ENCODE data around the gene NPR2. TPM values are rescaled to one million over a fixed set of nuclear protein-coding genes. Genes with fewer than 3 reads are reported as not detected.

NPR2 gene
- polyA plus RNA-seq, 1 of the 3 experiments (the other 2 are of a cell fraction): 13.5 TPM

DNA sequence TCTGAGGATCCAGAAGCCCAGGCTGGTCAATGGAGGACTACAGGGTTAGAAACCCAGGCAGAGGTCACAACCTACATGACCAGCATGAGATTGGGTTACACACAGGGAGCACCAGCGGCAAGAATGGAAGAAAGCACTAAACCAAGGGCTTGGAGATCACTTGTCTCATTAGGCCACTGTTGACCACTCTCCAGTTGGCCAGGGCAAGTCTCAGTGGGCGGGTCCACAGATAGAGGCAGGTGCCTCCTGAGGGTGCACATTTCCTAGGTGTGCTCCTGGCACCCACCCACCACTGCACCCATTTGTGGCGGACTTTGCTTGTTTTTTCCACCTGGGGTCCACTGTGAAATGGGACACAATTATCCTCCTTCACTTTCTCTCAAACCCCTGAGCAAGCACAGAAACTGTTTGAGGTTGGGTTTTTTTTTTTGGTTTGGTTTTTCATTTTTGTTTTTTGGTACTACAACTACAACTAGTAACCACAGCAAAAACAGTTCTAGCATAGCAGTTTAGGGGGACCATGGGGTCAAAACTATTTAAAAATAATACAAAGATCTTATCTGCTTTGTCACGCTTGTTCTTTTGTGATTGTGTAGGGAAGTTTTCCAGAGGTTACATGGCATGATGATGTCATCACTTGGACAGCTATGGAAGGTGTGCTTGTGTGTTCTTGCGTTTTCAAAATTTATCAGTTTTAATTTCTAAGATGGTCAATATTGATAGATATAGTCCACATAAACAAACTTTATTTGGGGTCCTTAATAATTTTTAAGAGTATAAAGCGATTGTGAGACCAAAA is 6.1 kb downstream of the NPR2 start:
- ChIA-PET POLR2A (no interaction called here), CTCF (interaction anchor here (0.8 to 2.9 kb wide), 5 partner anchors 9 to 106 kb away, joined by 3 to 14 read pairs (median 5); partner anchors contain the start of gene SPAG8)
- peaks cover 9% of the 10 kb centered on the region for H3F3A ChIP-seq (replicated peaks; ENCODE audit: insufficient read depth)
- no peaks in the 10 kb centered on the region for H3K9me3 ChIP-seq
- no peak for DNase-seq
- H3K27ac ChIP-seq (ENCODE audit: low read depth in 2 of 2, low read length in 1 of 2): no peak overlapping the region
- no peak overlapping the region for H3K9ac ChIP-seq
- no peaks in the 10 kb centered on the region for H4K20me1 ChIP-seq (ENCODE audit: insufficient read depth)
- WGBS (ENCODE audit: low lambda C conversion rate): 95% methylated on average over 5 of the region's 6 CpGs
- H3K9me2 ChIP-seq: no peaks in the 10 kb centered on the region
- H3K79me2 ChIP-seq (ENCODE audit: insufficient read depth): no peaks in the 10 kb centered on the region
- H3K4me2 ChIP-seq: no peak overlapping the region
- peaks cover 0 to 19% of the 10 kb centered on the region in 2 experiments for H3K36me3 ChIP-seq (replicated peaks in 1 of 2; ENCODE audit: control insufficient read depth in 1 of 2, insufficient read depth in 2 of 2, low read length in 1 of 2)
- peaks cover 0 to 19% of the 10 kb centered on the region in 2 experiments; a peak in 2 of 4 replicates for H3K4me1 ChIP-seq (ENCODE audit: control insufficient read depth in 1 of 2, insufficient read depth in 2 of 2, low read depth in 1 of 2, low read length in 1 of 2)
- no peak overlapping the region for H3K4me3 ChIP-seq (ENCODE audit: low read depth in 2 of 2, low read length in 1 of 2)
- H2AFZ ChIP-seq (ENCODE audit: low read depth): no peak overlapping the region
- H3K27me3 ChIP-seq (ENCODE audit: insufficient read depth): no peaks in the 10 kb centered on the region
- TF ChIP-seq ELF1 (IDR thresholded peaks at IDR 0.05) (no peak), YY1 (IDR thresholded peaks at IDR 0.05; ENCODE audit: low read depth) (no peak)

GRCh38 chr9:35798658-35799374 is 7.4 kb downstream of the NPR2 start:
- Histone ChIP-seq H4K20me1 (ENCODE audit: insufficient read depth) (no peaks in the 10 kb centered on the region), H3K27me3 (ENCODE audit: insufficient read depth) (no peaks in the 10 kb centered on the region), H3K9me3 (no peaks in the 10 kb centered on the region), H3K9me2 (no peaks in the 10 kb centered on the region), H3K4me3 (ENCODE audit: low read depth in 2 of 2, low read length in 1 of 2) (no peak overlapping the region), H3K79me2 (ENCODE audit: insufficient read depth) (no peaks in the 10 kb centered on the region), H2AFZ (ENCODE audit: low read depth) (no peak overlapping the region), H3K9ac (no peak overlapping the region), H3K4me1 (ENCODE audit: control insufficient read depth in 1 of 2, insufficient read depth in 2 of 2, low read depth in 1 of 2, low read length in 1 of 2) (peaks cover 0 to 10% of the 10 kb centered on the region in 2 experiments; a peak in 2 of 4 replicates), H3K36me3 (replicated peaks in 1 of 2; ENCODE audit: control insufficient read depth in 1 of 2, insufficient read depth in 2 of 2, low read length in 1 of 2) (peaks cover 0 to 20% of the 10 kb centered on the region in 2 experiments), H3K4me2 (no peak overlapping the region), H3F3A (replicated peaks; ENCODE audit: insufficient read depth) (peaks cover 13% of the 10 kb centered on the region), H3K27ac (ENCODE audit: low read depth in 2 of 2, low read length in 1 of 2) (peak overlapping the region in 1 of 2 experiments; percentile 47; a peak in 3 of 4 replicates)
- TF ChIP-seq RAD21 (IDR thresholded peaks at IDR 0.05; ENCODE audit: low read length) (no peak), TEAD4 (IDR thresholded peaks at IDR 0.05; ENCODE audit: borderline replicate concordance, insufficient read depth) (no peak), POLR2AphosphoS5 (IDR thresholded peaks at IDR 0.05; ENCODE audit: low read depth, low read length) (no peak), ELF1 (IDR thresholded peaks at IDR 0.05) (no peak), GATA2 (CRISPR knock-in tag; IDR thresholded peaks at IDR 0.05) (peak; percentile 8; the same call in 1 of the 2 replicates), JUND (IDR thresholded peaks at IDR 0.05) (no peak)
- TF ChIP-seq, protein P1, sequence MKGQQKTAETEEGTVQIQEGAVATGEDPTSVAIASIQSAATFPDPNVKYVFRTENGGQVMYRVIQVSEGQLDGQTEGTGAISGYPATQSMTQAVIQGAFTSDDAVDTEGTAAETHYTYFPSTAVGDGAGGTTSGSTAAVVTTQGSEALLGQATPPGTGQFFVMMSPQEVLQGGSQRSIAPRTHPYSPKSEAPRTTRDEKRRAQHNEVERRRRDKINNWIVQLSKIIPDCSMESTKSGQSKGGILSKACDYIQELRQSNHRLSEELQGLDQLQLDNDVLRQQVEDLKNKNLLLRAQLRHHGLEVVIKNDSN (IDR thresholded peaks at IDR 0.05; ENCODE audit: borderline replicate concordance, low read depth): no peak; the same call in 1 of the 2 replicates
- TF ChIP-seq, protein P2, sequence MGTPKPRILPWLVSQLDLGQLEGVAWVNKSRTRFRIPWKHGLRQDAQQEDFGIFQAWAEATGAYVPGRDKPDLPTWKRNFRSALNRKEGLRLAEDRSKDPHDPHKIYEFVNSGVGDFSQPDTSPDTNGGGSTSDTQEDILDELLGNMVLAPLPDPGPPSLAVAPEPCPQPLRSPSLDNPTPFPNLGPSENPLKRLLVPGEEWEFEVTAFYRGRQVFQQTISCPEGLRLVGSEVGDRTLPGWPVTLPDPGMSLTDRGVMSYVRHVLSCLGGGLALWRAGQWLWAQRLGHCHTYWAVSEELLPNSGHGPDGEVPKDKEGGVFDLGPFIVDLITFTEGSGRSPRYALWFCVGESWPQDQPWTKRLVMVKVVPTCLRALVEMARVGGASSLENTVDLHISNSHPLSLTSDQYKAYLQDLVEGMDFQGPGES (IDR thresholded peaks at IDR 0.05; ENCODE audit: low read depth, low read length): no peak
- TF ChIP-seq, protein P3, sequence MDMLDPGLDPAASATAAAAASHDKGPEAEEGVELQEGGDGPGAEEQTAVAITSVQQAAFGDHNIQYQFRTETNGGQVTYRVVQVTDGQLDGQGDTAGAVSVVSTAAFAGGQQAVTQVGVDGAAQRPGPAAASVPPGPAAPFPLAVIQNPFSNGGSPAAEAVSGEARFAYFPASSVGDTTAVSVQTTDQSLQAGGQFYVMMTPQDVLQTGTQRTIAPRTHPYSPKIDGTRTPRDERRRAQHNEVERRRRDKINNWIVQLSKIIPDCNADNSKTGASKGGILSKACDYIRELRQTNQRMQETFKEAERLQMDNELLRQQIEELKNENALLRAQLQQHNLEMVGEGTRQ (IDR thresholded peaks at IDR 0.05; ENCODE audit: borderline replicate concordance, low read depth, low read length): no peak
- CTCF ChIA-PET: interaction anchor here (0.7 to 2.1 kb wide), 9 partner anchors 9 to 271 kb away, joined by 3 to 21 read pairs (median 3); no protein-coding TSS in a partner anchor
- WGBS (ENCODE audit: low lambda C conversion rate): 64% methylated on average over 4 of the region's 4 CpGs
- POLR2A ChIA-PET: no interaction called here
- peak; percentile 40 for DNase-seq

All from SK-N-SH (cell line).